Parathyroid adenoma (tissue), 2 donors: ENCODE results near the gene MBD6.
A peak's percentile ranks its signal among the peaks of the same experiment; 100 is the strongest.
"Not testable (repeated sequence)": the region's sequence is repeated elsewhere in the genome, so short reads cannot be mapped to it uniquely, and the experiment has no call there.

Experiments used
- H2AFZ ChIP-seq: fragments of 300-600 bp; sonication (generic); one replicate; pipeline ENCODE4 v1.7.0; 2017; ENCODE audit warnings: antibody characterized with exemption, mild to moderate bottlenecking
- H3K27ac ChIP-seq: fragments of 300-600 bp; sonication (generic); one replicate; pipeline ENCODE4 v1.7.0; 2017
- H3K27me3 ChIP-seq: fragments of 300-600 bp; sonication (generic); one replicate; pipeline ENCODE4 v1.7.0; 2017; ENCODE audit warnings: low read length; ENCODE audit not compliant: control insufficient read depth, insufficient read depth
- H3K36me3 ChIP-seq: fragments of 300-600 bp; sonication (generic); one replicate; pipeline ENCODE4 v1.7.0; 2017; ENCODE audit warnings: low read length; ENCODE audit not compliant: control insufficient read depth, insufficient read depth
- H3K4me1 ChIP-seq: fragments of 300-600 bp; sonication (generic); one replicate; pipeline ENCODE4 v1.7.0; 2017; ENCODE audit warnings: control low read depth
- H3K4me2 ChIP-seq: fragments of 300-600 bp; sonication (generic); one replicate; pipeline ENCODE4 v1.7.0; 2017; ENCODE audit warnings: low read length
- H3K4me3 ChIP-seq: fragments of 300-600 bp; sonication (generic); one replicate; pipeline ENCODE4 v1.7.0; 2017; ENCODE audit warnings: low read depth, low read length
- H3K79me2 ChIP-seq: fragments of 300-600 bp; sonication (generic); one replicate; pipeline ENCODE4 v1.7.0; 2017; ENCODE audit warnings: control low read depth
- H3K9ac ChIP-seq: fragments of 300-600 bp; sonication (generic); one replicate; pipeline ENCODE4 v1.7.0; 2017; ENCODE audit warnings: mild to moderate bottlenecking
- H3K9me3 ChIP-seq: fragments of 300-600 bp; sonication (generic); one replicate; pipeline ENCODE4 v1.7.0; 2017; ENCODE audit warnings: low read length; ENCODE audit not compliant: control insufficient read depth
- CTCF ChIP-seq: fragments of 300-600 bp; sonication (generic); IDR thresholded peaks from one replicate; pipeline ENCODE4 v1.7.0; 2017; ENCODE audit warnings: antibody characterized with exemption, mild to moderate bottlenecking
- donor health status: primary hyperparathyroidism.

MBD6 gene

GRCh38 chr12:57488402-57489156 is 34.0 kb upstream of the MBD6 start:
- Histone ChIP-seq H3K79me2 (peaks cover 8% of the 10 kb centered on the region), H3K36me3 (no peaks in the 10 kb centered on the region), H3K9me3 (no peaks in the 10 kb centered on the region), H3K27ac (peak overlapping the region; percentile 31), H3K9ac (no peak overlapping the region), H3K4me1 (peaks cover 3% of the 10 kb centered on the region), H3K4me2 (peak overlapping the region; percentile 59), H3K27me3 (no peaks in the 10 kb centered on the region), H2AFZ (peak overlapping the region; percentile 79), H3K4me3 (peak overlapping the region; percentile 89)
- TF ChIP-seq CTCF: no peak

GRCh38 chr12:57489157-57489641 is 33.4 kb upstream of the MBD6 start:
- H3K9me3 ChIP-seq: no peaks in the 10 kb centered on the region
- no peak overlapping the region for H3K27ac ChIP-seq
- H3K9ac ChIP-seq: no peak overlapping the region
- peaks cover 8% of the 10 kb centered on the region for H3K79me2 ChIP-seq
- no peaks in the 10 kb centered on the region for H3K36me3 ChIP-seq
- H3K4me3 ChIP-seq: no peak overlapping the region
- H3K4me1 ChIP-seq: peaks cover 3% of the 10 kb centered on the region
- H3K4me2 ChIP-seq: no peak overlapping the region
- no peak for TF ChIP-seq CTCF
- no peaks in the 10 kb centered on the region for H3K27me3 ChIP-seq
- no peak overlapping the region for H2AFZ ChIP-seq

DNA sequence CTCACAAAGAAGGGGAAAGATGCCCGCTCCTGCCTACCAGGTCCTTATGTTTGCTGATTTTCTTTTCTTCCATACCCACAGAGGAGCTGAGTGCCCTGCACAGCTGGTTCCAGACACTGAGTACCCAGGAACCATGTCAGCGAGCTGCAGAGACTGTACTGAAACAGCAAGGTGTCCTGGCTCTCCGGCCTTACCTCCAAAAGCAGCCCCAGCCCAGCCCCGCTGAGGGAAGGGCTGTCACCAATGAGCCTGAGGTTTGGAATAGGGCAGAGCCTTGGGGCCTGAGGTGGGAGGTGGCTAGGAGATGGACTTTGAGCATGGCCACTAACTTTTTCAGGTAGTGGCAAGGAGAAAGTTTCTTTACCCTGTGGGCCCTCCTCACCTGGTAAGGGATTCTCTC is 32.5 kb upstream of the MBD6 start:
- Histone ChIP-seq H3K27me3 (no peaks in the 10 kb centered on the region), H3K4me3 (no peak overlapping the region), H3K27ac (no peak overlapping the region), H3K79me2 (peaks cover 8% of the 10 kb centered on the region), H3K9me3 (no peaks in the 10 kb centered on the region), H3K9ac (no peak overlapping the region), H3K4me1 (peaks cover 3% of the 10 kb centered on the region), H2AFZ (no peak overlapping the region), H3K4me2 (no peak overlapping the region), H3K36me3 (no peaks in the 10 kb centered on the region)
- no peak for TF ChIP-seq CTCF

DNA sequence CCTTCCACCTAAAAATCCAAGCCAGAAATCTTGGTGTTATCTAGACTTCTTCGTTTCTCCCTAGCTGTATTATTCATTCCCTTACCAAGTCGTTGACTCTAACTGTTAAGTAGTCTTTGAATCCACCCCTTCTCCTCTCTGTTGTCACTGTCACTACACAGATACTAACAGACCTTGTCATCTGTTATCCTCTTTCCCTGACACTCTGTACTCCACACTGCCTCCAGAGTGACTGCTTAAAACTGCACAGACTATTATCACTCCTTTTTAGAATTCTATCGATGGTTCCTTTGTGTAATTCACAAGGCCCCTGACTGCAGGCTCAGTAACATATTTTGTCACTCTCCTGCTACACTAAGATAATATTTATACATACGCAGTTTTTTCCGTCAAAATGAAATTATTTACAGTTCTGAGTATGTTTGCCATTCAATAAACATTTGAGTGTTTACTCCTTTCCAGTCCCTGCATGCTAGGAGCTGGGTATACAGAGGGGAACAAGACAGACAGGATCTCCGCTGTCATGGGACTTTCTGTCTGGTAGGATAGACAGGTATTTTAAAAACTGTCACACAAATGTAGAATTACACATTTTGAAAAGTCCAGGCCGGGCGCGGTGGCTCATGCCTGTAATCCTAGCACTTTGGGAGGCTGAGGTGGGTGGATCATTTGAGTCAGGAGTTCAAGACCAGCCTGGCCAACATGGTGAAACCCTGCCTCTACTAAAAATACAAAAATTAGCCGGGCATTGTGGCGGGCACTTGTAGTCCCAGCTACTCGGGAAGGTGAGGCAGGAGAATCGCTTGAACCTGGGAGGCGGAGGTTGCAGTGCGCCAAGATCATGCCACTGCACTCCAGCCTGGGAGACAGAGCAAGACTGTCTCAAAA is 31.0 kb upstream of the MBD6 start:
- Histone ChIP-seq H3K9ac (no peak overlapping the region), H3K4me3 (no peak overlapping the region), H3K27me3 (no peaks in the 10 kb centered on the region), H2AFZ (no peak overlapping the region), H3K9me3 (no peaks in the 10 kb centered on the region), H3K36me3 (no peaks in the 10 kb centered on the region), H3K27ac (no peak overlapping the region), H3K4me2 (no peak overlapping the region), H3K79me2 (peaks cover 8% of the 10 kb centered on the region), H3K4me1 (peaks cover 3% of the 10 kb centered on the region)
- no peak for TF ChIP-seq CTCF

DNA sequence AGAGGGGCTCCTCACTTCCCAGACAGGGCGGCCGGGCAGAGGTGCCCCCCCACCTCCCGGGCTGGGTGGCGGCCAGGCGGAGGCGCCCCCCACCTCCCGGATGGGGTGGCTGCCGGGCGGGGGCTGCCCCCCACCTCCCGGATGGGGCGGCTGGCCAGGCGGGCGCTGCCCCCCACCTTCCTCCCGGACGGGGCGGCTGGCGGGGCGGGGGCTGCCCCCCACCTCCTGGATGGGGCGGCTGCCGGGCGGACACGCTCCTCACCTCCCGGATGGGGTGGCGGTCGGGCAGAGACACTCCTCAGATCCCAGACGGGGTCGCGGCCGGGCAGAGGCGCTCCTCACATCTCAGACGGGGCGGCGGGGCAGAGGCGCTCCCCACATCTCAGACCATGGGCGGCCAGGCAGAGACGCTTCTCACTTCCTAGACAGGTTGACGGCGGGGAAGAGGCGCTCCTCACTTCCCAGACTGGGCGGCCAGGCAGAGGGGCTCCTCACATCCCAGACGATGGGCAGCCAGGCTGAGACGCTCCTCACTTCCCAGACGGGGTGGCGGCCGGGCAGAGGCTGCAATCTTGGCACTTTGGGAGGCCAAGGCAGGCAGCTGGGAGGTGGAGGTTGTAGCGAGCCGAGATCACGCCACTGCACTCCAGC is 27.4 kb upstream of the MBD6 start:
- H3K79me2 ChIP-seq, H3K9ac ChIP-seq, H3K9me3 ChIP-seq, H2AFZ ChIP-seq, H3K4me1 ChIP-seq, H3K27me3 ChIP-seq, H3K27ac ChIP-seq, H3K36me3 ChIP-seq, H3K4me2 ChIP-seq, H3K4me3 ChIP-seq: not testable (repeated sequence)
